Adrenal gland (tissue), 12 donors: ENCODE measurements around the gene DYNLL2. TPM values are rescaled to one million over a fixed set of nuclear protein-coding genes. Genes with fewer than 3 reads are reported as not detected.
A peak's percentile ranks its signal among the peaks of the same experiment; 100 is the strongest.

Experiments
- DNase-seq, 7 donors: peaks; one replicate each; pipeline ENCODE4 v3.0.0-alpha.2; 2019 to 2020
- H3K27ac ChIP-seq, 5 donors: fragments of 200-600 bp; sonication (generic) in 4 of 5; 1 replicate in 3 of 5; 2 replicates in 2 of 5; pipeline versions ENCODE4 v1.5.1 to v1.8.0; 2016 to 2020; ENCODE audit warnings: mild to moderate bottlenecking in 1 of 5
- H3K27me3 ChIP-seq: fragments of 200-600 bp; 2 replicates; pipeline ENCODE4 v1.8.0; 2021
- H3K36me3 ChIP-seq, 2 donors: fragments of 200-600 bp; replicated peaks in 1 of 2; 1 replicate in 1 of 2; 2 replicates in 1 of 2; pipeline versions ENCODE4 v1.5.1 to v1.8.0; 2018 to 2022
- H3K4me1 ChIP-seq, 2 donors: fragments of 200-600 bp; replicated peaks in 1 of 2; 1 replicate in 1 of 2; 2 replicates in 1 of 2; pipeline versions ENCODE4 v1.5.1 to v1.8.0; 2018 to 2021
- H3K4me3 ChIP-seq, 4 donors: fragments of 200-600 bp; sonication (generic) in 3 of 4; one replicate each; pipeline ENCODE4 v1.5.1; 2016 to 2018
- H3K9me3 ChIP-seq, 3 donors: fragments of 200-600 bp; sonication (generic) in 1 of 3; replicated peaks in 1 of 3; 1 replicate in 2 of 3; 2 replicates in 1 of 3; pipeline versions ENCODE4 v1.5.1 to v1.8.0; 2016 to 2021
- POLR2A ChIP-seq, 2 donors: fragments of 450-650 bp; IDR thresholded peaks; one replicate each; pipeline ENCODE4 v1.6.1; 2017; ENCODE audit warnings: antibody characterized with exemption in 2 of 2, mild to moderate bottlenecking in 2 of 2, moderate library complexity in 1 of 2
- WGBS, 4 donors: extraction: QIAGEN DNeasy Blood & Tissue Kit in 2 of 4; methylation state at CpG; one replicate each; pipeline versions ENCODE4 v1.1.5 to v1.1.7; 2013 to 2017; 5-methylcytosine and 5-hydroxymethylcytosine counted together
- intact Hi-C, 2 donors: fragments of 100-400 bp; cut with DNase I; formaldehyde crosslinking; loops; one replicate each; pipeline versions ENCODE4 v1.14.1 to v1.15.0; 2022 to 2023
- polyA plus RNA-seq, 3 donors: library from polyadenylated mRNA; stranded (reverse); fragments of 200-250 nt in 2 of 3; fragments of 350-450 nt in 1 of 3; fragmentation: Illumina TruSeq in 1 of 3; extraction: RNeasy Lipid Tissue Mini Kit (QIAGEN cat#74804) in 1 of 3; gene quantifications; one replicate each; pipeline ENCODE4 v1.2.3, GENCODE V29; 2013 to 2014
- total RNA-seq, 9 donors: library from RNA; depleted of rRNA in 4 of 9; stranded (reverse); fragments of >200 nt in 4 of 9; fragments of 120-200 nt in 1 of 9; fragmentation: NEBNext Ultra II Directional in 1 of 9; extraction: Animal tissue kit (Norgen Biotek cat#: 25700) in 1 of 9; gene quantifications; one replicate each; pipeline versions ENCODE4 v1.1.0 to v1.2.4, GENCODE V29; 2013 to 2023
- TF ChIP-seq, protein P1 (sequence below), 6 experiments: fragments of 450-650 bp in 4 of 6; fragments of 200-600 bp in 2 of 6; sonication (generic) in 1 of 6; IDR thresholded peaks; 1 replicate in 5 of 6; 2 replicates in 1 of 6; pipeline versions ENCODE4 v1.5.1 to v1.8.0; 2016 to 2021; ENCODE audit warnings: antibody characterized with exemption in 6 of 6, mild to moderate bottlenecking in 2 of 6, moderate library complexity in 1 of 6
- donor health status: healthy with polysubstance abuse.
- donor health status: Bipolar disorder and iron deficiency.
- donor health status: DM: yes; HTN: yes; CAD: no.
- donor health status: DM: no; HTN: no; CAD: no.
- donor health status: DM: no; HTN: no; CAD: no.
- donor health status: DM: yes; HTN: yes; CAD: no.

Gene DYNLL2
- total and polyA plus RNA-seq, 12 donors, result 18.5 to 207 (median 38.8) TPM

DNA sequence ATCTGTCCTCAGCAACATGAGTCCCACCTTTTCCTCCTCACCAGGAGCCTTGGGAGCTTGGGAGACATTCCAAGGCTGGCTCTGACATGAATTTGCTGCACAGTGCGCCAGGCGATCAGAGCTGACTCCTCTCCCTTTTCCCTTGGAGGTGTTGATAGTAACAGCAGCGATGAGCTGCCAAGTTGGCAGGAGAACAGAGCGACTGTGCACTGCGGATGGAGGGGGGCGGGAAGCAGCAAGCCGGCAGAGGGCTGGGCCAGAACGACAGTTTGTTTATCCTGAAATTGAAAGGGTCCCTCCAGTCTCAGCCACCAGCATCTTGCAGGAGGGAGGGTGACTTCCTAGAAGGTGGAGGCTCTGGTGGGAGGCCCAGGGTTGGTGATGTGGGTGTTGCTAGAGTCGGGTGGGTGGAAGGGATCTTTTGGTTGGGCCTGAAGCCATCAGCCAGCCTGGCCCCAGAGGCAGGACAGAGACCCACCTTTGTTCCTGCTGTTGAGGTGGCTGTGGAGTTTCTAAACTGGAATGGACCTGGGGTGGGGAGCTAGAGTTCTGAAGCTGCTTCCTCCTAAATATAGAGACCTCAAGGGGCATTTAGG, 22.5 kb upstream of the DYNLL2 start:
- TF ChIP-seq, protein P1, sequence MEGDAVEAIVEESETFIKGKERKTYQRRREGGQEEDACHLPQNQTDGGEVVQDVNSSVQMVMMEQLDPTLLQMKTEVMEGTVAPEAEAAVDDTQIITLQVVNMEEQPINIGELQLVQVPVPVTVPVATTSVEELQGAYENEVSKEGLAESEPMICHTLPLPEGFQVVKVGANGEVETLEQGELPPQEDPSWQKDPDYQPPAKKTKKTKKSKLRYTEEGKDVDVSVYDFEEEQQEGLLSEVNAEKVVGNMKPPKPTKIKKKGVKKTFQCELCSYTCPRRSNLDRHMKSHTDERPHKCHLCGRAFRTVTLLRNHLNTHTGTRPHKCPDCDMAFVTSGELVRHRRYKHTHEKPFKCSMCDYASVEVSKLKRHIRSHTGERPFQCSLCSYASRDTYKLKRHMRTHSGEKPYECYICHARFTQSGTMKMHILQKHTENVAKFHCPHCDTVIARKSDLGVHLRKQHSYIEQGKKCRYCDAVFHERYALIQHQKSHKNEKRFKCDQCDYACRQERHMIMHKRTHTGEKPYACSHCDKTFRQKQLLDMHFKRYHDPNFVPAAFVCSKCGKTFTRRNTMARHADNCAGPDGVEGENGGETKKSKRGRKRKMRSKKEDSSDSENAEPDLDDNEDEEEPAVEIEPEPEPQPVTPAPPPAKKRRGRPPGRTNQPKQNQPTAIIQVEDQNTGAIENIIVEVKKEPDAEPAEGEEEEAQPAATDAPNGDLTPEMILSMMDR (IDR thresholded peaks at IDR 0.05), result no peak
- no peak for TF ChIP-seq POLR2A (IDR thresholded peaks at IDR 0.05)
- H3K4me3 ChIP-seq, result no peak overlapping the region
- intact Hi-C loops, result no loop called here
- H3K9me3 ChIP-seq, result no peaks in the 10 kb centered on the region
- H3K27ac ChIP-seq, result peak overlapping the region in 1 of 5 donors; percentile 63
- peaks cover 0 to 10% of the 10 kb centered on the region in 2 donors for H3K4me1 ChIP-seq
- H3K36me3 ChIP-seq, result no peaks in the 10 kb centered on the region
- 9 to 35% (median 22%) methylated on average over 6 to 9 of the region's 9 CpGs for WGBS, 4 donors
- DNase-seq, result peak; percentile 56 to 88 (median 82)
- H3K27me3 ChIP-seq, result no peaks in the 10 kb centered on the region

DNA sequence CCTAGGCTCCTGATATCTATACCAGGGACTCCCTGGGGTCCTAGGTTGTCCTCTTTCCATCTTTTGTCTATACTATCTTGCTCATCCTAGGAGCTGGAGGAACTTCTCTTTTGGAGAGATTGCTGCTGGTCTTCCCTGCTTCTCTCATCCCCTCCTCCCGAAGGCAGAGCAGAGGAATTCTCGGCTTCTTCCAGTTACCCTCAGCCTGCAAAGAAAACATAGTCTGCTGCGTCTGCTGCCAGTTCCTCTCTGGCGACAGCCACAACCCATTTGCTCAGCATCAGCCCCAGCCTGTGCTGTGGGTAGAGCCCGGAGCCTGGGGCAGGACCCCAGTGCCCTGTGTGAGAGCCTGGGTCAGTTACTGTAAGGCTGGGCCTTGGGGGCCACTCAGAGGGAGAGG, 21.5 kb upstream of the DYNLL2 start:
- Histone ChIP-seq H3K4me1 (peaks cover 0 to 10% of the 10 kb centered on the region in 2 donors), H3K9me3 (no peaks in the 10 kb centered on the region), H3K4me3 (no peak overlapping the region), H3K36me3 (no peaks in the 10 kb centered on the region), H3K27ac (no peak overlapping the region), H3K27me3 (no peaks in the 10 kb centered on the region)
- intact Hi-C loops, result no loop called here
- DNase-seq, result no peak
- 81 to 92% (median 86%) methylated on average over 4 to 5 of the region's 5 CpGs for WGBS, 4 donors
- TF ChIP-seq POLR2A (IDR thresholded peaks at IDR 0.05), result no peak
- TF ChIP-seq, protein P1 (IDR thresholded peaks at IDR 0.05), result no peak

DNA sequence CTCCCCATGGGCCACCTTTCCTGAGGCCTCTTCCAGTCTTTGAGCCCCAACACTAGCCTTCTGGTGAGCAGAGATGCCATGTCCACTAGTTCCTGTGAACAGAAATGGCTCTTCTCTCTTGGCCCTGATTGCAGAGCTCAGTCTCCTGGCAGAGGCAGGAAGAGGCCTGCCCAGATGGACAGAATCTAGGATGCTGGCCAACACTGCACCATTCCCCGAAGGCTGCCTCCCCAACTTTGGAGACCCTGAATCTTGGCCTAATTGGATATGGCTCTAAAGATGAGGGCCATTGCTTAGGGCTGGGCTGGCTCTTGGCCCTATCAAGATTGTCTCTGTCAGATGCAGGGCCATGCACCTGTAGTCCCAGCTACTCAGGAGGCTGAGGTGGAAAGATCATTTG, 18.0 kb upstream of the DYNLL2 start:
- Histone ChIP-seq H3K27ac (no peak overlapping the region), H3K9me3 (no peaks in the 10 kb centered on the region), H3K27me3 (no peaks in the 10 kb centered on the region), H3K36me3 (no peaks in the 10 kb centered on the region), H3K4me3 (no peak overlapping the region), H3K4me1 (peaks cover 0 to 7% of the 10 kb centered on the region in 2 donors)
- TF ChIP-seq, protein P1 (IDR thresholded peaks at IDR 0.05), result no peak
- TF ChIP-seq POLR2A (IDR thresholded peaks at IDR 0.05), result no peak
- intact Hi-C loops, result no loop called here
- no peak for DNase-seq
- WGBS, 4 donors, result 70 to 100% (median 82%) methylated on average over 1 of the region's 1 CpG

DNA sequence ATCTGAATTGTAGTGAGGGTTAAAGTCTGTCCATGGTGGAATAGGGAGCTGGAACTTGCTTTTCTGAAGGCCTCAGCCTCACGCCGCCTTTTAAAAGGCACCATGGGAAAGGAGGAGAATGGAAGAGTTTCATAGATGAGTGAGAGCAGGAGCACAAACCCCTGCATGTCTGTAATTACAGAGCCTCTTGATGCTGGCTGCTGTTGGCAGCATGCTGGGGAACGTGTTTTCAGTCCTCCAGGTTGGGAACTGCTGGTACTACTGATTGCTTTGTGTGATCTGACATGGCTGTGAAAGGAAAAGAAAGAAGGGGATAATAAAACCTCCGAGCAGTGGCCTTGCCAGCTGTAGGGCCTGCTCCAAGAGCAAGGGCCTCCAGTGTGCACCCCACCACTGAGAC, 16.8 kb upstream of the DYNLL2 start:
- WGBS, 4 donors, result 59 to 70% (median 67%) methylated on average over 4 of the region's 4 CpGs
- intact Hi-C loops, result no loop called here
- no peaks in the 10 kb centered on the region for H3K27me3 ChIP-seq
- TF ChIP-seq, protein P1 (IDR thresholded peaks at IDR 0.05), result no peak
- no peak for TF ChIP-seq POLR2A (IDR thresholded peaks at IDR 0.05)
- H3K4me3 ChIP-seq, result no peak overlapping the region
- no peaks in the 10 kb centered on the region for H3K9me3 ChIP-seq
- H3K27ac ChIP-seq, result no peak overlapping the region
- no peaks in the 10 kb centered on the region for H3K36me3 ChIP-seq
- no peak for DNase-seq
- H3K4me1 ChIP-seq, result no peaks in the 10 kb centered on the region
